Stimulated activated CD4-positive, alpha-beta T cell treated with anti-CD3 and anti-CD28 coated beads, Interleukin-12 subunit alpha, Interleukin-12 subunit beta, amount 100 ng/mL, for 24 hours (primary cell): ENCODE data around the gene GPSM1.
"Not testable (repeated sequence)": the region's sequence is repeated elsewhere in the genome, so short reads cannot be mapped to it uniquely, and the experiment has no call there.

Experiments
- DNase-seq, 2 experiments: peaks; one replicate each; pipeline ENCODE4 v3.0.0-alpha.2; 2020; ENCODE audit warnings: low read depth in 2 of 2

The GPSM1 gene

GRCh38 chr9:136395345-136396218 lies 68.2 kb downstream of the GPSM1 start:
- no peak for DNase-seq

DNA sequence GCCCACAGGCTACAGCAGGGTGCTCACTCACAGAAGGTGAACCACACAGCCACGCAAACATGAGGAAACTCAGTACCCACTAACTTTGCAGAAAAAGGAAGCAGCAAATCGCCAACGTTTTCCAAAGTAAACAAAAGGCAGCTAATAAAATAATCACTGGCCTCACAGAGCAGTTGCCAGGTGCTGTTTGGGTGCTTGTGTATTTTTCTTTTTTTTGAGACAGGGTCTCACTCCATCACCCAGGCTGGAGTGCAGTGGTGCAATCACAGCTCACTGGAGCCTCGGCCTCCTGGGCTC lies 68.8 kb downstream of the GPSM1 start:
- no peak for DNase-seq

DNA sequence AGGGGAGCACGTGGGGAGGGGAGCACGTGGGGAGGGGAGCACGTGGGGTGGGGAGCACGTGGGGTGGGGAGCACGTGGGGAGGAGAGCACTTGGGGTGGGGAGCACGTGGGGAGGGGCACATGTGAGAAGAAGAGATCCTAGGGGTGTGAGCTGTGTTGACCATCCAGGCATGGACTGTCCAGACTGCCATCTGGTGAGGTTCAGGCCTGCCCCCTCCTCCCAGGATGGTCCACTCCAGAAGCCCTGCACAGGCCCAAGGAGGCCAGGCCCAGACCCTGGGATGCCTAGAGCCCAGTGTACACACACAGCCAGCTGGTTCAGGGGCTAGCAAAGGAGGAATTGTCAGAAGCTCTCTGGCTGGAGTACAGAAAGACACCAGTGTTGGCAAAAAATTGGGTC lies 70.3 kb downstream of the GPSM1 start:
- no peak for DNase-seq

- no peak for DNase-seq
Measured at GRCh38 chr9:136398286-136398685, 70.9 kb downstream of the GPSM1 start.

GRCh38 chr9:136399176-136400037 lies 72.1 kb downstream of the GPSM1 start:
- DNase-seq = peak in 1 of 2 experiments; percentile 46

GRCh38 chr9:136400038-136400834 lies 72.9 kb downstream of the GPSM1 start, which contains the start of gene SNAPC4:
TSS of gene SNAPC4 (minus strand) at chr9:136400170. CDS start at chr9:136398428, 1,742 bp downstream.
- DNase-seq = peak; percentile 70 to 81

DNA sequence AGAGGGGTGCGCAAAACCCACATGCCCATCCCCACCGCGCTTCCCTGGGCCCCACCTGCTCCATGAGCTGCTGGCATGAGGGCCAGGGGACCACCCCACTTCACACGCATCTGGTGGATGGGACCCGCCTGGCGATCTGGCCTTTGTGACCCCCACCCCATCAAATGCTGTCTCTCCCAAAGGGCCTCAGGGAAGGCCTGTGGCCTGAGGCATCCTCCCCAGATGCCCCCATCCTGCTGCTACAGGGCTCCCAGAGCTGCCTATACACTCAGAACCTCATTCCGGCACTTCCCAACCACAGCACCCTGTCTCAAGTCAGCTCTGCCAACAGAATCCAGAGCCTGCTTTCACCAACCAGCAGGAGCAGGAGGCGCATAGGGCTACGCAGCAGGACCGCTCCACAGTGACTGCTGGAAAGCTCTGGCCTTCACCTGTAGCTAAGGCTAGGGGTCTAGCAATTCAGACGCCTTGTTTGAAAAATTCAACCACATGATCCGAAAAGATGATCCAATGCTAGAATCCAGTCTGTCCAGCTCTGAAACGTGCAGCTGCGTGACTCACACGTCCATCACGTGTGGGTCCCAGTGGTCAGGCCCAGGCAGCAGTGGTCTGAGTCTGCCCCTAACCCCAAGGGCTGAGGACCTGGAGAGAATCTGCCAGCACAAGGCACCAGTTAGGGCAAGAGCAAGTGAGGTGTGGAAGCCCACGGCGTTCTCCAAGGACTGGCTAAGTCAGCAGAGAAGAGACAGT lies 74.0 kb downstream of the GPSM1 start:
- DNase-seq = no peak

- DNase-seq = no peak
Measured at GRCh38 chr9:136402067-136402466, 74.7 kb downstream of the GPSM1 start.

DNA sequence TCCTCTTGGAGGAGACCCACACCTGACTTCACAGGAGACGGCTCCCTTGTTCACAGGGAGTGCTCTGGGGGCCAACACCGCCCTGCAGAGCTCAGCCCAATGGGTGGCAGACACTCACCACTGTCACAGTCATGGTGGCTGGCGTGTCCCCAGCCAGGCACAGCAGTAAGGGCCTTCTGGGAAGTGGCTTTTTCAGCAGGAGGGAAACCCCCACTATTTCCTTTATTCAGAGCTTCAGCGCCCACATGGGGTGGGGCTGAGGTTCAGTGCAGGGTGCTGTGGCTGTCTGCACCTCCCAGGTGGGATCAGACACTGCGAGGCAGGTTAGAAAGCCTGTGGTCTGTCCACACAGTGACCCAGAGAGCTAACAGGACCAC lies 76.2 kb downstream of the GPSM1 start:
- DNase-seq = peak; percentile 53 to 69

GRCh38 chr9:136403915-136404800 lies 76.8 kb downstream of the GPSM1 start:
- DNase-seq = peak; percentile 18 to 33

DNA sequence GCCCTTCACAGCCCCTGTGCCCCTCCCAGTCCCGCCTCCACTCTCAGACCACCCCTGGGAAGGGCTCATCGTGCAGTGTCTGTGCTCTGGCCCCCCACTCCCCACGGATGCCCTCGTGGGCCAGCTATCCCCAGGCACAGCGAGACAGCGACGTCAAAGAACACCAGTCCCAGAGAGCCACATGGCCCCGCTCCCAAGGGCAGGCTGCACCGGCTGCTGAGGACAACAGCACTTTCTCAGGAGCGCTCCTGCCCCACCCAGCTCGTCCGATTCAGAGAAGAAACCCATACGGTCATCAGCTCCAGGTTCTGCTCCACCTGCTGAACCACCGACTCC lies 77.4 kb downstream of the GPSM1 start:
- no peak for DNase-seq

DNA sequence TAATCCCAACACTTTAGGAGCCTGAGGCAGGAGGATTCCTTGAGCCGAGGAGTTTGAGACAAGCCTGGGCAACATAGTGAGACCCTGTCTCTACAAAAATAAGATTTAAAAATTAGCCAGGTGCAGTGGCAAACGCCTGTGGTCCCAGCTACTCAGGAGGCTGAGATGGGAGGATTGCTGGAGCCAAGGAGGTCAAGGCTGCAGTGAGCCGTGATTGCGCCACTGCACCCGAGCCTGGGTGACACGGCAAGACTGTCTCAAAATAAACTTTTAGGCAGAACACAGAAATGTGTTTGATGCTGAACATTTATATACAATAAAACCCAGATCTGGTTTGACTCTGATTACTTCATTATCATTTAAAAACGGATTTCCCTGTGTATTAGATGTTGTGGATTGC lies 78.1 kb downstream of the GPSM1 start:
- DNase-seq = no peak

- DNase-seq = not testable (repeated sequence)
Measured at GRCh38 chr9:136405904-136406303, 78.6 kb downstream of the GPSM1 start.

GRCh38 chr9:136407061-136407460 lies 79.7 kb downstream of the GPSM1 start:
- DNase-seq = not testable (repeated sequence)

- no peak for DNase-seq
Measured at GRCh38 chr9:136407911-136408310, 80.6 kb downstream of the GPSM1 start.
